ENCODE results near the gene VRK1. TPM values are rescaled to one million over a fixed set of nuclear protein-coding genes. Genes with fewer than 3 reads are reported as not detected.

VRK1 gene
- total RNA-seq, 1 donor from 2014 or later = 9.3 TPM

GRCh38 chr14:96752594-96752993, 44.6 kb upstream of the VRK1 start:
- Mint-ChIP-seq H3K36me3 (ENCODE audit: low read depth) (no peaks in the 10 kb centered on the region), H3K27me3 (ENCODE audit: low read depth) (peaks cover 10% of the 10 kb centered on the region), H3K27ac (ENCODE audit: unreplicated experiment) (no peak overlapping the region), H3K4me1 (ENCODE audit: low read depth) (no peaks in the 10 kb centered on the region), H3K4me3 (ENCODE audit: unreplicated experiment) (no peak overlapping the region), H3K9me3 (ENCODE audit: low read depth) (no peaks in the 10 kb centered on the region)
- DNase-seq (ENCODE audit: low spot score) = no peak
- no peak for TF ChIP-seq CTCF (IDR thresholded peaks at IDR 0.05)

GRCh38 chr14:96754162-96754844, 42.9 kb upstream of the VRK1 start:
- Mint-ChIP-seq H3K4me3 (ENCODE audit: unreplicated experiment) (no peak overlapping the region), H3K4me1 (ENCODE audit: low read depth) (no peaks in the 10 kb centered on the region), H3K27me3 (ENCODE audit: low read depth) (peaks cover 9% of the 10 kb centered on the region)

GRCh38 chr14:96754845-96755184, 42.4 kb upstream of the VRK1 start:
- Mint-ChIP-seq H3K4me3 (ENCODE audit: unreplicated experiment) (no peak overlapping the region), H3K9me3 (ENCODE audit: low read depth) (no peaks in the 10 kb centered on the region), H3K27me3 (ENCODE audit: low read depth) (peaks cover 10% of the 10 kb centered on the region), H3K4me1 (ENCODE audit: low read depth) (no peaks in the 10 kb centered on the region), H3K27ac (ENCODE audit: unreplicated experiment) (no peak overlapping the region), H3K36me3 (ENCODE audit: low read depth) (no peaks in the 10 kb centered on the region)
- TF ChIP-seq CTCF (IDR thresholded peaks at IDR 0.05) = no peak
- DNase-seq (ENCODE audit: low spot score) = no peak

More at GRCh38 chr14:96754162-96754844, 42.9 kb upstream of the VRK1 start:
- TF ChIP-seq CTCF (IDR thresholded peaks at IDR 0.05) = no peak
- Mint-ChIP-seq H3K36me3 (ENCODE audit: low read depth) (no peaks in the 10 kb centered on the region), H3K9me3 (ENCODE audit: low read depth) (no peaks in the 10 kb centered on the region), H3K27ac (ENCODE audit: unreplicated experiment) (no peak overlapping the region)
- no peak for DNase-seq (ENCODE audit: low spot score)

- Mint-ChIP-seq H3K4me1 (ENCODE audit: low read depth) (no peaks in the 10 kb centered on the region), H3K4me3 (ENCODE audit: unreplicated experiment) (no peak overlapping the region), H3K36me3 (ENCODE audit: low read depth) (no peaks in the 10 kb centered on the region), H3K9me3 (ENCODE audit: low read depth) (no peaks in the 10 kb centered on the region), H3K27ac (ENCODE audit: unreplicated experiment) (no peak overlapping the region), H3K27me3 (ENCODE audit: low read depth) (peaks cover 17% of the 10 kb centered on the region)
- no peak for TF ChIP-seq CTCF (IDR thresholded peaks at IDR 0.05)
- no peak for DNase-seq (ENCODE audit: low spot score)
Observed at GRCh38 chr14:96756745-96757144, 40.4 kb upstream of the VRK1 start.

GRCh38 chr14:96757456-96757855, 39.7 kb upstream of the VRK1 start:
- Mint-ChIP-seq H3K4me3 (ENCODE audit: unreplicated experiment) (no peak overlapping the region), H3K27me3 (ENCODE audit: low read depth) (peaks cover 17% of the 10 kb centered on the region), H3K9me3 (ENCODE audit: low read depth) (no peaks in the 10 kb centered on the region), H3K4me1 (ENCODE audit: low read depth) (no peaks in the 10 kb centered on the region), H3K27ac (ENCODE audit: unreplicated experiment) (no peak overlapping the region), H3K36me3 (ENCODE audit: low read depth) (no peaks in the 10 kb centered on the region)
- DNase-seq (ENCODE audit: low spot score) = no peak
- TF ChIP-seq CTCF (IDR thresholded peaks at IDR 0.05) = no peak
